Medulla oblongata (tissue), 1 donor: ENCODE results near the gene ING5.

ENCODE experiments used
- DNase-seq: peaks from one replicate; pipeline ENCODE4 v3.0.0-alpha.2; 2015; ENCODE audit errors: extremely low spot score

The ING5 gene

GRCh38 chr2:241672243-241673188, 29.3 kb upstream of the ING5 start:
- no peak for DNase-seq

GRCh38 chr2:241673189-241673663, 28.6 kb upstream of the ING5 start:
- DNase-seq, result no peak

- DNase-seq, result peak; percentile 39
Observed at GRCh38 chr2:241673797-241674725, 27.8 kb upstream of the ING5 start.

- DNase-seq, result no peak
Observed at GRCh38 chr2:241675885-241676284, 26.0 kb upstream of the ING5 start.

- no peak for DNase-seq
Observed at GRCh38 chr2:241676665-241677064, 25.2 kb upstream of the ING5 start.

- no peak for DNase-seq
Observed at GRCh38 chr2:241677392-241677791, 24.4 kb upstream of the ING5 start.

GRCh38 chr2:241678307-241678706, 23.5 kb upstream of the ING5 start:
- no peak for DNase-seq

GRCh38 chr2:241678784-241679540, 22.9 kb upstream of the ING5 start:
- DNase-seq, result no peak

GRCh38 chr2:241680044-241680443, 21.8 kb upstream of the ING5 start:
- no peak for DNase-seq

GRCh38 chr2:241680827-241681599, 20.8 kb upstream of the ING5 start:
- DNase-seq, result no peak

GRCh38 chr2:241686324-241686649, 15.6 kb upstream of the ING5 start:
- DNase-seq, result no peak

GRCh38 chr2:241686650-241687425, 15.0 kb upstream of the ING5 start, which contains the start of gene DTYMK:
DTYMK (minus strand) TSS chr2:241686815; CDS start chr2:241686783, 32 bp downstream.
- DNase-seq, result peak; percentile 97

- no peak for DNase-seq
Observed at GRCh38 chr2:241689306-241689705, 12.5 kb upstream of the ING5 start.

GRCh38 chr2:241690202-241690717, 11.6 kb upstream of the ING5 start:
- DNase-seq, result no peak

- no peak for DNase-seq
Observed at GRCh38 chr2:241692448-241692847, 9.4 kb upstream of the ING5 start.

GRCh38 chr2:241695651-241696050, 6.2 kb upstream of the ING5 start:
- DNase-seq, result no peak

GRCh38 chr2:241701149-241701398, 765 bp upstream of the ING5 start:
- DNase-seq, result no peak

- DNase-seq, result peak; percentile 87
Observed at GRCh38 chr2:241702155-241703031, 554 bp downstream of the ING5 start.

GRCh38 chr2:241703032-241703604, 1.3 kb downstream of the ING5 start:
- peak; percentile 43 for DNase-seq
